Natural killer cell treated with Interleukin-12 subunit alpha and Interleukin-12 subunit beta and Interleukin-15 and Interleukin-18, amount 100 ng/mL, for 72 hours (primary cell): ENCODE data around the gene RNASE13. TPM values are rescaled to one million over a fixed set of nuclear protein-coding genes. Genes with fewer than 3 reads are reported as not detected.
A peak's percentile ranks its signal among the peaks of the same experiment; 100 is the strongest.
"Not testable (repeated sequence)": the region's sequence is repeated elsewhere in the genome, so short reads cannot be mapped to it uniquely, and the experiment has no call there.

ENCODE experiments used
- ATAC-seq, 2 donors: fragments of 150-1000 bp; cut with Tn5 transposase in 1 of 2; sonication (Bioruptor Pico), chemical (Tn5 transposase) in 1 of 2; 2 replicates each; pipeline ENCODE4 v1.10.0; 2021
- DNase-seq: peaks from one replicate; pipeline ENCODE4 v3.0.0; 2022; ENCODE audit warnings: low spot score
- H3K27ac Mint-ChIP-seq, 2 donors: 1 replicate in 1 of 2; 2 replicates in 1 of 2; pipeline ENCODE4 v1.8.0; 2022; ENCODE audit warnings: mixed read lengths in 2 of 2, mild to moderate bottlenecking in 1 of 2, moderate library complexity in 1 of 2
- H3K27me3 Mint-ChIP-seq, 2 donors: 1 replicate in 1 of 2; 2 replicates in 1 of 2; pipeline ENCODE4 v1.8.0; 2022; ENCODE audit warnings: mixed read lengths in 2 of 2
- H3K36me3 Mint-ChIP-seq: one replicate; pipeline ENCODE4 v1.8.0; 2022; ENCODE audit warnings: mixed read lengths
- H3K4me1 Mint-ChIP-seq, 2 donors: 1 replicate in 1 of 2; 2 replicates in 1 of 2; pipeline ENCODE4 v1.8.0; 2022; ENCODE audit warnings: low read depth in 2 of 2, mixed read lengths in 2 of 2, mild to moderate bottlenecking in 1 of 2
- H3K4me3 Mint-ChIP-seq: one replicate; pipeline ENCODE4 v1.8.0; 2022; ENCODE audit warnings: mixed read lengths
- H3K9me3 Mint-ChIP-seq: 2 replicates; pipeline ENCODE4 v1.8.0; 2022; ENCODE audit warnings: mixed read lengths
- total RNA-seq, 2 donors: library from RNA; stranded (reverse); gene quantifications; one replicate each; pipeline ENCODE4 v1.2.3, GENCODE V29; 2022

The RNASE13 gene
- total RNA-seq, 2 donors from 2014 or later = not detected

GRCh38 chr14:21016413-21017190 is 18.0 kb downstream of the RNASE13 start:
- Mint-ChIP-seq H3K36me3 (no peaks in the 10 kb centered on the region), H3K9me3 (no peaks in the 10 kb centered on the region), H3K27me3 (peaks cover 16 to 27% of the 10 kb centered on the region in 2 donors), H3K27ac (no peak overlapping the region), H3K4me3 (no peak overlapping the region), H3K4me1 (no peaks in the 10 kb centered on the region)
- ATAC-seq = no peak
- DNase-seq = no peak

- peaks cover 22 to 36% of the 10 kb centered on the region in 2 donors for H3K27me3 Mint-ChIP-seq
- H3K27ac Mint-ChIP-seq = no peak overlapping the region
- no peak overlapping the region for H3K4me3 Mint-ChIP-seq
These were observed 19.3 kb downstream of the RNASE13 start for GRCh38 chr14:21015312-21015711.

GRCh38 chr14:21014761-21015190 is 19.8 kb downstream of the RNASE13 start:
- H3K27ac Mint-ChIP-seq = no peak overlapping the region
- no peak overlapping the region for H3K4me3 Mint-ChIP-seq
- ATAC-seq (peak; percentile 63 to 79), DNase-seq (peak; percentile 79)
- no peaks in the 10 kb centered on the region for H3K4me1 Mint-ChIP-seq
- no peaks in the 10 kb centered on the region for H3K9me3 Mint-ChIP-seq
- no peaks in the 10 kb centered on the region for H3K36me3 Mint-ChIP-seq
- peaks cover 22 to 36% of the 10 kb centered on the region in 2 donors for H3K27me3 Mint-ChIP-seq

More at GRCh38 chr14:21015312-21015711, 19.3 kb downstream of the RNASE13 start:
- ATAC-seq (no peak), DNase-seq (no peak)
- Mint-ChIP-seq H3K36me3 (no peaks in the 10 kb centered on the region), H3K9me3 (no peaks in the 10 kb centered on the region), H3K4me1 (no peaks in the 10 kb centered on the region)

GRCh38 chr14:21011136-21011535 is 23.5 kb downstream of the RNASE13 start:
- no peak for ATAC-seq
- Mint-ChIP-seq H3K9me3 (no peaks in the 10 kb centered on the region), H3K27me3 (peaks cover 24 to 36% of the 10 kb centered on the region in 2 donors), H3K4me3 (no peak overlapping the region), H3K27ac (no peak overlapping the region), H3K36me3 (no peaks in the 10 kb centered on the region), H3K4me1 (no peaks in the 10 kb centered on the region)
- no peak for DNase-seq

- H3K36me3 Mint-ChIP-seq, ATAC-seq, H3K4me3 Mint-ChIP-seq, H3K9me3 Mint-ChIP-seq, DNase-seq, H3K27ac Mint-ChIP-seq, H3K4me1 Mint-ChIP-seq: not testable (repeated sequence)
- H3K27me3 Mint-ChIP-seq = peaks cover 24 to 35% of the 10 kb centered on the region in 2 donors
These were observed 24.9 kb downstream of the RNASE13 start for GRCh38 chr14:21009721-21010120.

- Mint-ChIP-seq H3K4me1 (no peaks in the 10 kb centered on the region), H3K27ac (no peak overlapping the region), H3K9me3 (no peaks in the 10 kb centered on the region), H3K27me3 (no peaks in the 10 kb centered on the region), H3K4me3 (no peak overlapping the region), H3K36me3 (no peaks in the 10 kb centered on the region)
- DNase-seq (no peak), ATAC-seq (no peak)
These were observed 30.7 kb downstream of the RNASE13 start for GRCh38 chr14:21003788-21004346.

GRCh38 chr14:21001218-21001617 is 33.4 kb downstream of the RNASE13 start:
- DNase-seq = no peak
- ATAC-seq = peak in 1 of 2 donors; percentile 17
- Mint-ChIP-seq H3K27ac (no peak overlapping the region), H3K27me3 (no peaks in the 10 kb centered on the region), H3K36me3 (peaks cover 13% of the 10 kb centered on the region), H3K4me1 (no peaks in the 10 kb centered on the region), H3K4me3 (no peak overlapping the region), H3K9me3 (no peaks in the 10 kb centered on the region)

GRCh38 chr14:20999591-20999990 is 35.0 kb downstream of the RNASE13 start:
- DNase-seq = no peak
- Mint-ChIP-seq H3K4me1 (peaks cover 5% of the 10 kb centered on the region in 2 donors), H3K36me3 (peaks cover 29% of the 10 kb centered on the region), H3K9me3 (no peaks in the 10 kb centered on the region), H3K4me3 (no peak overlapping the region), H3K27ac (no peak overlapping the region), H3K27me3 (no peaks in the 10 kb centered on the region)
- no peak for ATAC-seq

- Mint-ChIP-seq H3K4me1 (peaks cover 5 to 9% of the 10 kb centered on the region in 2 donors), H3K4me3 (no peak within 1 kb of the TSS), H3K9me3 (no peaks in the 10 kb centered on the region), H3K27me3 (no peaks in the 10 kb centered on the region), H3K36me3 (peaks cover 37% of the 10 kb centered on the region), H3K27ac (no peak within 1 kb of the TSS)
- no peak for DNase-seq
- ATAC-seq = no peak
These were observed 35.8 kb downstream of the RNASE13 start, which contains the start of gene SLC39A2 for GRCh38 chr14:20998674-20999366. Gene SLC39A2, plus strand, starts transcription at chr14:20999293. Its CDS starts 154 bp downstream, at chr14:20999447.

GRCh38 chr14:20998139-20998538 is 36.5 kb downstream of the RNASE13 start:
- no peak overlapping the region for H3K4me3 Mint-ChIP-seq
- peaks cover 5 to 11% of the 10 kb centered on the region in 2 donors for H3K4me1 Mint-ChIP-seq
- no peaks in the 10 kb centered on the region for H3K27me3 Mint-ChIP-seq
- ATAC-seq (no peak), DNase-seq (no peak)
- no peaks in the 10 kb centered on the region for H3K9me3 Mint-ChIP-seq
- peaks cover 41% of the 10 kb centered on the region for H3K36me3 Mint-ChIP-seq
- no peak overlapping the region for H3K27ac Mint-ChIP-seq

- H3K27ac Mint-ChIP-seq = no peak overlapping the region
- DNase-seq (no peak), ATAC-seq (no peak)
- H3K9me3 Mint-ChIP-seq = no peaks in the 10 kb centered on the region
- H3K4me3 Mint-ChIP-seq = no peak overlapping the region
- H3K4me1 Mint-ChIP-seq = peaks cover 5 to 11% of the 10 kb centered on the region in 2 donors
- no peaks in the 10 kb centered on the region for H3K27me3 Mint-ChIP-seq
- H3K36me3 Mint-ChIP-seq = peaks cover 45% of the 10 kb centered on the region
These were observed 37.0 kb downstream of the RNASE13 start for GRCh38 chr14:20997564-20997963.

- Mint-ChIP-seq H3K27me3 (no peaks in the 10 kb centered on the region), H3K9me3 (no peaks in the 10 kb centered on the region), H3K4me1 (peaks cover 5 to 11% of the 10 kb centered on the region in 2 donors), H3K4me3 (no peak overlapping the region), H3K27ac (no peak overlapping the region), H3K36me3 (peaks cover 46% of the 10 kb centered on the region)
- ATAC-seq = no peak
- DNase-seq = no peak
These were observed 37.5 kb downstream of the RNASE13 start for GRCh38 chr14:20997115-20997514.

GRCh38 chr14:20996521-20996920 is 38.1 kb downstream of the RNASE13 start:
- no peaks in the 10 kb centered on the region for H3K9me3 Mint-ChIP-seq
- H3K27ac Mint-ChIP-seq = no peak overlapping the region
- no peak for ATAC-seq
- no peak overlapping the region for H3K4me3 Mint-ChIP-seq
- no peaks in the 10 kb centered on the region for H3K27me3 Mint-ChIP-seq
- peaks cover 9 to 16% of the 10 kb centered on the region in 2 donors for H3K4me1 Mint-ChIP-seq
- peaks cover 51% of the 10 kb centered on the region for H3K36me3 Mint-ChIP-seq
- DNase-seq = no peak
